ENCODE results near the gene IGSF3.

Gene IGSF3

DNA sequence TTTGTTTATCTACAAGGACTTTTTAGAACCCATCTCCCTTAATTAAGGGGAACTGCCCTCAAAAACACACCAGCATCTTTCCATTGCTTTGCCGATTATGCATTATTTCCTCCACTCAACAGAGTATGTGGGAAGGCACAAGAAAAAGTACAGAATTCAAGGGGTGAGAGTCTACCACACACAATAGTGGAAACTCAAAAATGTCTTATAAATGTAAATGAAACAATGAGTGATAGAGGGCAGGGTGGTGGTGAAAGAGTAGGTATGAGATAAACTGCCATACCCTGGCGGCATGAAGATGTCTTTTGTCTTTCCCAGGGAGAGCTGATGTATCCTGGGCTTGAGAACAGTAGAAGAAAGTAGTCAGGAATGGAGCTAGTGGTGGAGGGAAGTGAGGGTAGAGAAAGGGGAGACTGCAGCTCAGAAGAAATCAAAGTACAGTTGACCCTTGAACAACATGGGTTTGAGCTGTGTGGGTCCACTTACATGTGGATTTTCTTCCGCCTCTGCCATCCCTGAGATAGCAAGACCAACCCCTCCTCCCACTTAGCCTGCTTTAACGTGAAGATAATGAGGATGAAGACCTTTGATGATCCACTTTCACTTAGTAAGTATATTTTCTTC is 121.1 kb downstream of the IGSF3 start:
- TF ChIP-seq, protein P1, sequence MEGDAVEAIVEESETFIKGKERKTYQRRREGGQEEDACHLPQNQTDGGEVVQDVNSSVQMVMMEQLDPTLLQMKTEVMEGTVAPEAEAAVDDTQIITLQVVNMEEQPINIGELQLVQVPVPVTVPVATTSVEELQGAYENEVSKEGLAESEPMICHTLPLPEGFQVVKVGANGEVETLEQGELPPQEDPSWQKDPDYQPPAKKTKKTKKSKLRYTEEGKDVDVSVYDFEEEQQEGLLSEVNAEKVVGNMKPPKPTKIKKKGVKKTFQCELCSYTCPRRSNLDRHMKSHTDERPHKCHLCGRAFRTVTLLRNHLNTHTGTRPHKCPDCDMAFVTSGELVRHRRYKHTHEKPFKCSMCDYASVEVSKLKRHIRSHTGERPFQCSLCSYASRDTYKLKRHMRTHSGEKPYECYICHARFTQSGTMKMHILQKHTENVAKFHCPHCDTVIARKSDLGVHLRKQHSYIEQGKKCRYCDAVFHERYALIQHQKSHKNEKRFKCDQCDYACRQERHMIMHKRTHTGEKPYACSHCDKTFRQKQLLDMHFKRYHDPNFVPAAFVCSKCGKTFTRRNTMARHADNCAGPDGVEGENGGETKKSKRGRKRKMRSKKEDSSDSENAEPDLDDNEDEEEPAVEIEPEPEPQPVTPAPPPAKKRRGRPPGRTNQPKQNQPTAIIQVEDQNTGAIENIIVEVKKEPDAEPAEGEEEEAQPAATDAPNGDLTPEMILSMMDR (conservative IDR thresholded peaks at IDR 0.05; ENCODE audit: low read depth, low read length), result no peak
- no peak for DNase-seq (ENCODE audit: low read depth)
- no peak overlapping the region for H3K4me3 ChIP-seq (ENCODE audit: low read length)

DNA sequence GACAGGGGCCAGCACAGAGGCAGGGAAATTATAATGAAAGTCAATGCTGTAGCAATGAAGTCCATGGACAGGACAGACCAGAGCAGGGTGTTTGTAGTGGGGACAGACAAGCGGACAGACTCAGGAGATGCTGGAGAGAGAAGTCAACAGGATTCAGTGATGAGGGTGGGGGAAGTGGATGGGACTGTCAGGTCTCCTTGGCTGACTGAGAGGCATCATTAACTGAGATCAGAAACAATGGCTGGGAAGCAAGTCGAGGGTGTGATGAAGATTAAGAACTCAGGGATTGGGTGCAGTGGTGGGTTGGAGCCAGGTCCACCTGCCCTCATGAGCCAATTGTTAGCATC is 122.2 kb downstream of the IGSF3 start:
- no peak for DNase-seq (ENCODE audit: low read depth)
- TF ChIP-seq, protein P1 (conservative IDR thresholded peaks at IDR 0.05; ENCODE audit: low read depth, low read length), result no peak
- H3K4me3 ChIP-seq (ENCODE audit: low read length), result no peak overlapping the region

DNA sequence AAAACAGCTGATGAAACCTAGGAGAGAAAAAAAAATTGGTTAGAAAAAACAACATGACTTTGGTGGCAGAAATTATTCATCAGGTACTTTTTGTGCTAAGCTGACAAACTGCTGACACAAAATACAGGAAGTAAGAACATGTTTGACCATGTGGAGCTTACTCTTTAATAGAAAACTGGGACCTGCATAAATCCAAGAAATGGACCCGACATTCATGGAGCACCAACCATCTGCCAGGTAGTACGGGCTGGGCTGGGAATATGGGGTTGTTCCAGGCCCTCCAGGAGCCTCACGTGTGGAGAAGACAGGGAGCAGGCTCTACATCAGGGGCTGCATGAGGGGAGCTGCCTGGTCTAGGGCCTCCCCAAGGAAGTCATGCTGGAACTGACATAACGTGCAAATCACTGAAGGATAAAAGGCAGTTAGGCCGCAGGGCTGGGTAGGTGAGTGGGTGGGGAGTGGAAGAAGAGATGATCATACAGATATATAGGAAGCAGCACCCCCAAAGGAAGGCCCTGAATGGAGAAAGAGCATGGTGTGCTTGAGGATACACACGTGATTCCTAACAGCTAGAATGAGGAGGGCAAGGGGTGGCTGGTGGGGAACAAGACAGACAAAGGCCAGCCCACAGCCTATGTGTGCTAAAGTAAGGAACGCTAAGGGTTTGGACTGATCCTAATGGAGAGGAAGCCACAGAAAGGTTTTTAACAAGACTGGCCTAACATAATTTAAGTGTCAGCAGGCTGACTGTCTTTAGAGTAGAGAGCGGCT is 122.8 kb downstream of the IGSF3 start:
- TF ChIP-seq, protein P1 (conservative IDR thresholded peaks at IDR 0.05; ENCODE audit: low read depth, low read length), result no peak
- H3K4me3 ChIP-seq (ENCODE audit: low read length), result no peak overlapping the region
- no peak for DNase-seq (ENCODE audit: low read depth)

- DNase-seq (ENCODE audit: low read depth), result no peak
- H3K4me3 ChIP-seq (ENCODE audit: low read length), result no peak overlapping the region
- TF ChIP-seq, protein P1 (conservative IDR thresholded peaks at IDR 0.05; ENCODE audit: low read depth, low read length), result no peak
Measured at GRCh38 chr1:116540088-116540487, 127.4 kb downstream of the IGSF3 start.

DNA sequence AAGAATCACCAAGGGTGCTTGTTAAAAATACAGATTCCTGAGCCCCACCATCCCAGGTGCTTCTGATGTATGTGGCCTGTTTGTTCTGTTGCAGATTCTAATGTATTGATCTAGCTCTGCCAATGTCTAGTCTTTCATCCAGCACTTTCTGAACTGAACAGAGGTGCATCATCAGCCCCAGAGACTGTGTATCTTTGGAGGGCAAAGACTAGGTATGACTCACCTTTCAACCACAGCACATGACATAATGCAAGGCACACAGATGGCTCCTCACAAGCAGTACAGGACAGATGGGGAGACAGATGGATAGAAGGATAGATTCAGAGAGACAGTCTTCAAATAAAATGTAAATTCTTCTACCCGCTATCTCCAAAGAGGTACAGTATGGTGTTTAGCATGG is 129.0 kb downstream of the IGSF3 start:
- DNase-seq (ENCODE audit: low read depth), result no peak
- TF ChIP-seq, protein P1 (conservative IDR thresholded peaks at IDR 0.05; ENCODE audit: low read depth, low read length), result no peak
- no peak overlapping the region for H3K4me3 ChIP-seq (ENCODE audit: low read length)

DNA sequence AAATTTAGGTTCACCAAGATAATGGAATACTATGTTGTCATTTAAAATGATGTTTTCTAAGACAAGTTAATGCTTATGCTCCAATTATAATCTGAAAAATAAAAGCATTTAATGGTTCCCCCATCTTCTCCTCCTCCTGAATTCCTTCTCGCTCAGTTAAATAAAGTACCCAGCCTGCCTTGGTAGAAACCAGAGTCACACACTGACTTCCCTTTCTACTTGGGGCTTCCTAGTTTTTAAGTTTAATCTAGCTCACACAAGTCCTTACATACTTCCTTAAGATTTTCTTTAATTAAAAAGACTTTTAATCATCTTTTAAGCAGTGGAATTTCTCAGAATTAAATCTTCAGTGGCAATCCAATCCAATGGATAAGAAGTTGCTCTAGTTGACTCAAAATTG is 129.6 kb downstream of the IGSF3 start:
- no peak overlapping the region for H3K4me3 ChIP-seq (ENCODE audit: low read length)
- TF ChIP-seq, protein P1 (conservative IDR thresholded peaks at IDR 0.05; ENCODE audit: low read depth, low read length), result no peak
- DNase-seq (ENCODE audit: low read depth), result no peak

All from retinal pigment epithelial cell (primary cell).